A549 (cell line): ENCODE results near the gene RTN4. TPM values are rescaled to one million over a fixed set of nuclear protein-coding genes. Genes with fewer than 3 reads are reported as not detected.

Source experiments
- ATAC-seq, 2 experiments: fragments of 200-7000 bp in 1 of 2; fragments of >200 bp in 1 of 2; cut with Nextera tagmentation in 1 of 2; cut with Tn5 transposase in 1 of 2; 3 replicates each; pipeline versions ENCODE4 v1.8.0 to v1.9.1; 2018 to 2020; ENCODE audit warnings: mild to moderate bottlenecking in 1 of 2, moderate library complexity in 1 of 2
- CTCF ChIA-PET: fragments of 300-600 bp; sonication (Branson Sonifier 250); formaldehyde crosslinking; extraction: SDS; loops from one replicate; lab custom pipeline; 2021; ENCODE audit warnings: antibody characterized with exemption, inconsistent platforms; lab: Yijun Ruan, JAX
- POLR2A ChIA-PET: fragments of 350-600 bp; formaldehyde crosslinking; extraction: SDS; loops from one replicate; lab custom pipeline; 2021; ENCODE audit warnings: antibody characterized with exemption, inconsistent platforms; lab: Yijun Ruan, JAX
- DNase-seq, 2 experiments: peaks; one replicate each; pipeline versions ENCODE4 v3.0.0 to v3.0.0-alpha.2; 2011 to 2016; ENCODE audit warnings: low read depth in 1 of 2, low spot score in 1 of 2
- FAIRE-seq: peaks from 2 replicates; lab custom pipeline; 2011; peaks lifted over from hg19 to GRCh38; lab: Jason Lieb, UNC
- H3K27ac ChIP-seq, 2 experiments: fragments of >200 bp; sonication (Bioruptor Twin); formaldehyde crosslinking; 3 replicates each; pipeline ENCODE4 v1.5.1; 2016 to 2017
- H3K4me1 ChIP-seq: fragments of >200 bp; sonication (Bioruptor Twin); formaldehyde crosslinking; 3 replicates; pipeline ENCODE4 v1.6.1; 2016
- H3K4me2 ChIP-seq: fragments of >200 bp; sonication (Bioruptor Twin); formaldehyde crosslinking; 3 replicates; pipeline ENCODE4 v1.6.1; 2016
- H3K4me3 ChIP-seq: fragments of >200 bp; sonication (Bioruptor Twin); formaldehyde crosslinking; 3 replicates; pipeline ENCODE4 v1.5.1; 2016
- H3K9me3 ChIP-seq: fragments of >200 bp; sonication (Bioruptor Twin); formaldehyde crosslinking; 3 replicates; pipeline ENCODE4 v1.6.1; 2016
- BHLHE40 ChIP-seq: IDR thresholded peaks from 2 replicates; pipeline ENCODE4 v1.6.1; 2012; ENCODE audit warnings: low read depth, low read length, inconsistent platforms
- CHD4 ChIP-seq: fragments of 200-600 bp; sonication (generic); IDR thresholded peaks from 2 replicates; pipeline ENCODE4 v1.6.1; 2016; ENCODE audit warnings: antibody characterized with exemption, mild to moderate bottlenecking, borderline replicate concordance
- CTCF ChIP-seq: fragments of >200 bp; sonication (Bioruptor Twin); formaldehyde crosslinking; IDR thresholded peaks from 3 replicates; pipeline ENCODE4 v1.5.1; 2016
- EHF ChIP-seq: fragments of 250-450 bp; sonication (Bioruptor Pico); IDR thresholded peaks from 2 replicates; pipeline ENCODE4 v1.5.0; 2020; ENCODE audit warnings: mild to moderate bottlenecking
- ESRRA ChIP-seq: fragments of 150-350 bp; IDR thresholded peaks from 2 replicates; pipeline ENCODE4 v1.6.1; 2014; ENCODE audit warnings: mild to moderate bottlenecking, low read length, borderline replicate concordance
- FOSL2 ChIP-seq, 2 experiments: fragments of 450-650 bp in 1 of 2; fragments of >200 bp in 1 of 2; sonication (Bioruptor Twin) in 1 of 2; formaldehyde crosslinking; IDR thresholded peaks; 2 replicates each; pipeline versions ENCODE4 v1.5.0 to v1.6.1; 2016 to 2020; ENCODE audit warnings: mild to moderate bottlenecking in 1 of 2, moderate library complexity in 1 of 2
- GATA3 ChIP-seq: IDR thresholded peaks from 2 replicates; pipeline ENCODE4 v1.6.1; 2012; ENCODE audit warnings: borderline replicate concordance
- HES2 ChIP-seq: fragments of >200 bp; sonication (Bioruptor Twin); formaldehyde crosslinking; IDR thresholded peaks from 2 replicates; pipeline ENCODE4 v1.6.1; 2016
- HEYL ChIP-seq: fragments of 250-450 bp; sonication (Bioruptor Pico); IDR thresholded peaks from 2 replicates; pipeline ENCODE4 v1.8.0; 2021; ENCODE audit warnings: mild to moderate bottlenecking, moderate library complexity
- HOXB13 ChIP-seq: fragments of 250-450 bp; sonication (Bioruptor Pico); IDR thresholded peaks from 2 replicates; pipeline ENCODE4 v1.5.0; 2020; ENCODE audit warnings: low read depth, mild to moderate bottlenecking, moderate library complexity
- NPAS2 ChIP-seq: fragments of 250-450 bp; sonication (Bioruptor Pico); IDR thresholded peaks from 2 replicates; pipeline ENCODE4 v1.8.0; 2022; ENCODE audit warnings: mild to moderate bottlenecking, moderate library complexity, borderline replicate concordance
- NR3C1 ChIP-seq: fragments of >200 bp; sonication (Bioruptor Twin); formaldehyde crosslinking; IDR thresholded peaks from 3 replicates; pipeline ENCODE4 v1.6.1; 2017
- PHF8 ChIP-seq: fragments of 200-600 bp; sonication (generic); IDR thresholded peaks from 2 replicates; pipeline ENCODE4 v1.6.1; 2016; ENCODE audit warnings: low read depth, mild to moderate bottlenecking, antibody characterized with exemption, moderate library complexity, borderline replicate concordance
- RCOR1 ChIP-seq: fragments of 150-350 bp; IDR thresholded peaks from 2 replicates; pipeline ENCODE4 v1.6.1; 2014; ENCODE audit warnings: antibody characterized with exemption, low read length, low read depth
- REST ChIP-seq: fragments of 200-600 bp; sonication (generic); IDR thresholded peaks from 2 replicates; pipeline ENCODE4 v1.6.1; 2016; ENCODE audit warnings: antibody characterized with exemption, mild to moderate bottlenecking, moderate library complexity
- ZC3H11A ChIP-seq: fragments of 450-650 bp; IDR thresholded peaks from 2 replicates; pipeline ENCODE4 v1.6.1; 2014; ENCODE audit warnings: antibody characterized with exemption, mild to moderate bottlenecking
- ZFP36 ChIP-seq: fragments of 450-650 bp; IDR thresholded peaks from 2 replicates; pipeline ENCODE4 v1.6.1; 2014; ENCODE audit warnings: borderline replicate concordance; ENCODE audit not compliant: partially characterized antibody
- WGBS: methylation state at CpG from one replicate; pipeline ENCODE4 v1.1.6; 2017; ENCODE audit errors: missing lambda C conversion rate; 5-methylcytosine and 5-hydroxymethylcytosine counted together
- polyA plus RNA-seq, 4 experiments: library from polyadenylated mRNA; depleted of rRNA in 3 of 4; stranded (reverse); fragments of >200 nt; fragmentation: RNase III in 1 of 4; extraction: RNeasy Plus Mini Kit Qiagen cat#74134 plus additional on column Dnase treatment in 1 of 4; gene quantifications; 2 replicates in 3 of 4; 3 replicates in 1 of 4; pipeline ENCODE4 v1.2.3, GENCODE V29; 2011 to 2017
- TF ChIP-seq, protein P1 (sequence below): IDR thresholded peaks from 2 replicates; pipeline ENCODE4 v1.6.1; 2012
- TF ChIP-seq, protein P2 (sequence below): fragments of 250-450 bp; sonication (Bioruptor Pico); IDR thresholded peaks from 2 replicates; pipeline ENCODE4 v1.5.0; 2021; ENCODE audit warnings: mild to moderate bottlenecking, moderate library complexity, borderline replicate concordance
- TF ChIP-seq, protein P3 (sequence below): IDR thresholded peaks from 2 replicates; pipeline ENCODE4 v1.6.1; 2012; ENCODE audit warnings: low read depth, borderline replicate concordance

Gene RTN4
- polyA plus RNA-seq, 2 of the 4 experiments (the other 2 are of a cell fraction), result 302 to 403 TPM

DNA sequence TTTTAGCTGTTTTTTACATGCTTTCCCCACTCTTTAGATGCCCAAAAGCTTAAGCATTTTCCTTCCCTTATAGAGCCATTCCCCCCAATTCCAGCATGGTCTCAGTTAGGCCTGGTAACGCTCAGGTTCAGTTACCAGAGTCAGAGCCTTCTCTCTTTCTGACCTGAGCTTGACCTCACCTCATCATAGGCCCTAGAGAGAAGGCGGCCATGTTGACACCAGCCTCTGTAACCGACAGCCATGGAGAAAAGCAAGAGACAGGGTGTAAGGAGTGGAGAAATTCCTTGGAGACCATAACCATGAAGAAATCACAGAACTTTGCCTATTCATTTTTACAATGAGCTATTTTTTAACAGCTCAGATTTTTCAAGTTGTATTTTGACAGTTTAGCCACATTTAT is 99.4 kb downstream of the RTN4 start:
- CTCF ChIA-PET, result interaction anchor here (0.6 to 1.8 kb wide), 7 partner anchors 9 to 285 kb away, joined by 3 to 5 read pairs (median 3); no protein-coding TSS in a partner anchor
- H3K4me3 ChIP-seq, result no peak overlapping the region
- WGBS, result 94% methylated on average over 3 of the region's 3 CpGs
- ATAC-seq, result no peak
- DNase-seq, result no peak
- TF ChIP-seq PHF8, result no peak
- TF ChIP-seq RCOR1, result no peak
- TF ChIP-seq HES2, result no peak
- TF ChIP-seq ZC3H11A, result no peak
- TF ChIP-seq, protein P1, sequence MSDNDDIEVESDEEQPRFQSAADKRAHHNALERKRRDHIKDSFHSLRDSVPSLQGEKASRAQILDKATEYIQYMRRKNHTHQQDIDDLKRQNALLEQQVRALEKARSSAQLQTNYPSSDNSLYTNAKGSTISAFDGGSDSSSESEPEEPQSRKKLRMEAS, result no peak
- TF ChIP-seq, protein P2, sequence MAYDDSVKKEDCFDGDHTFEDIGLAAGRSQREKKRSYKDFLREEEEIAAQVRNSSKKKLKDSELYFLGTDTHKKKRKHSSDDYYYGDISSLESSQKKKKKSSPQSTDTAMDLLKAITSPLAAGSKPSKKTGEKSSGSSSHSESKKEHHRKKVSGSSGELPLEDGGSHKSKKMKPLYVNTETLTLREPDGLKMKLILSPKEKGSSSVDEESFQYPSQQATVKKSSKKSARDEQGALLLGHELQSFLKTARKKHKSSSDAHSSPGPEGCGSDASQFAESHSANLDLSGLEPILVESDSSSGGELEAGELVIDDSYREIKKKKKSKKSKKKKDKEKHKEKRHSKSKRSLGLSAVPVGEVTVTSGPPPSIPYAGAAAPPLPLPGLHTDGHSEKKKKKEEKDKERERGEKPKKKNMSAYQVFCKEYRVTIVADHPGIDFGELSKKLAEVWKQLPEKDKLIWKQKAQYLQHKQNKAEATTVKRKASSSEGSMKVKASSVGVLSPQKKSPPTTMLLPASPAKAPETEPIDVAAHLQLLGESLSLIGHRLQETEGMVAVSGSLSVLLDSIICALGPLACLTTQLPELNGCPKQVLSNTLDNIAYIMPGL (CRISPR knock-in tag), result no peak
- TF ChIP-seq REST, result no peak
- TF ChIP-seq HOXB13 (CRISPR knock-in tag), result no peak
- no peak for TF ChIP-seq NPAS2
- no peak for TF ChIP-seq GATA3
- TF ChIP-seq, all 56 proteins: peak for 0
- Histone ChIP-seq H3K9me3 (no peaks in the 10 kb centered on the region), H3K27ac (no peak overlapping the region), H3K4me1 (peaks cover 16% of the 10 kb centered on the region), H3K4me2 (no peak overlapping the region)
- POLR2A ChIA-PET, result no interaction called here
- FAIRE-seq, result no peak

DNA sequence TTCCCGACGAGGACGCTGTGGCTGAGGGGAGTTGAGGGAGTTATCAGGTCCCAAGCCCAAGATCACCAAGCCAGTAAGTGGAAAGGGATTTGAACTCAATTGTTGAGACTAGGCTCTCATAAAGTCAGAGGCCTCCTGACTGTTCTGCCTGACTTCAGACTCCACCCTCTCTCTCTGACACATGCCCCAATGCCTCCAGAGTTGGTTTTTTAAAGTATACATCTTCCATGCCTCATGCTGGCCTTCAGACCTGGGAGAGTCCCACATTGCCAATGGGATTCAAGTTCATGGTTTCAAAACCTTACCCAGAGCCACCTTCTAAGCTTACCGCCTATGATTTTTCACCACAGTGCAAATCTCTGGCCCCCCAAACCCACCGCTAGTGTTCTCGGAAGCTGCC is 100.8 kb downstream of the RTN4 start:
- CTCF ChIA-PET, result interaction anchor here (1.3 kb wide), 1 partner anchor 49 kb away, joined by 5 read pairs; no protein-coding TSS in a partner anchor
- H3K27ac ChIP-seq, result no peak overlapping the region
- no peak for FAIRE-seq

More for the DNA sequence above, 100.8 kb downstream of the RTN4 start:
- Histone ChIP-seq H3K4me2 (no peak overlapping the region), H3K4me3 (no peak overlapping the region), H3K4me1 (peaks cover 13% of the 10 kb centered on the region), H3K9me3 (no peaks in the 10 kb centered on the region)
- TF ChIP-seq ESRRA, result no peak
- TF ChIP-seq CHD4, result no peak
- no peak for TF ChIP-seq NR3C1
- no peak for TF ChIP-seq HEYL (CRISPR knock-in tag)
- no peak for TF ChIP-seq ZFP36
- no peak for TF ChIP-seq FOSL2 (IDR thresholded peaks at IDR 0.05)
- TF ChIP-seq FOSL2 (CRISPR knock-in tag; IDR thresholded peaks at IDR 0.05), result no peak
- no peak for TF ChIP-seq CTCF
- no peak for TF ChIP-seq NPAS2
- no peak for TF ChIP-seq EHF (CRISPR knock-in tag)
- TF ChIP-seq, protein P3, sequence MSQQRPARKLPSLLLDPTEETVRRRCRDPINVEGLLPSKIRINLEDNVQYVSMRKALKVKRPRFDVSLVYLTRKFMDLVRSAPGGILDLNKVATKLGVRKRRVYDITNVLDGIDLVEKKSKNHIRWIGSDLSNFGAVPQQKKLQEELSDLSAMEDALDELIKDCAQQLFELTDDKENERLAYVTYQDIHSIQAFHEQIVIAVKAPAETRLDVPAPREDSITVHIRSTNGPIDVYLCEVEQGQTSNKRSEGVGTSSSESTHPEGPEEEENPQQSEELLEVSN, result no peak
- TF ChIP-seq ZC3H11A, result no peak
- no peak for TF ChIP-seq BHLHE40
- POLR2A ChIA-PET, result no interaction called here
- DNase-seq (no peak), ATAC-seq (no peak)
- WGBS, result 94% methylated on average over 6 of the region's 6 CpGs
